Activated B cell treated with CpG ODN at 0.5 μM for 24 hours (primary cell): Measurements from ENCODE around the gene MAP1LC3B. TPM values are rescaled to one million over a fixed set of nuclear protein-coding genes. Genes with fewer than 3 reads are reported as not detected.

Experiments used
- ATAC-seq: fragments of 200-7000 bp; cut with Tn5 transposase; one replicate; pipeline ENCODE4 v1.10.0; 2021; ENCODE audit warnings: low read depth, mild to moderate bottlenecking, moderate library complexity
- CTCF ChIA-PET: fragments of 350-600 bp; sonication (Branson Sonifier 250); formaldehyde crosslinking; loops from one replicate; lab custom pipeline; 2021; ENCODE audit warnings: antibody characterized with exemption; lab: Charles Lee
- POLR2A ChIA-PET: fragments of 350-600 bp; sonication (Branson Sonifier 250); formaldehyde crosslinking; loops from one replicate; lab custom pipeline; 2021; ENCODE audit warnings: antibody characterized with exemption; lab: Charles Lee
- DNase-seq: peaks from one replicate; pipeline ENCODE4 v3.0.0; 2022
- H3K27ac Mint-ChIP-seq: one replicate; pipeline ENCODE4 v1.8.0; 2020; ENCODE audit warnings: mixed read lengths
- H3K27me3 Mint-ChIP-seq: one replicate; pipeline ENCODE4 v1.8.0; 2021; ENCODE audit warnings: mixed read lengths
- H3K36me3 Mint-ChIP-seq: one replicate; pipeline ENCODE4 v1.8.0; 2021; ENCODE audit warnings: low read depth, mixed read lengths
- H3K4me1 Mint-ChIP-seq: one replicate; pipeline ENCODE4 v1.8.0; 2021; ENCODE audit warnings: mixed read lengths
- H3K4me3 Mint-ChIP-seq: one replicate; pipeline ENCODE4 v1.8.0; 2020; ENCODE audit warnings: mild to moderate bottlenecking, mixed read lengths
- H3K9me3 Mint-ChIP-seq: one replicate; pipeline ENCODE4 v1.8.0; 2020; ENCODE audit warnings: mixed read lengths
- intact Hi-C: fragments of 100-400 bp; cut with micrococcal nuclease; formaldehyde crosslinking; loops from one replicate; pipeline ENCODE4 v1.15.1; 2024
- total RNA-seq: library from RNA; stranded (reverse); gene quantifications from 2 replicates; pipeline ENCODE4 v1.2.3, GENCODE V29; 2022
- TF ChIP-seq, protein P1 (sequence below): fragments of 200-600 bp; IDR thresholded peaks from one replicate; pipeline ENCODE4 v1.8.0; 2022; ENCODE audit warnings: antibody characterized with exemption, mild to moderate bottlenecking

The MAP1LC3B gene
- total RNA-seq, 1 donor from 2014 or later, result 52.9 TPM

DNA sequence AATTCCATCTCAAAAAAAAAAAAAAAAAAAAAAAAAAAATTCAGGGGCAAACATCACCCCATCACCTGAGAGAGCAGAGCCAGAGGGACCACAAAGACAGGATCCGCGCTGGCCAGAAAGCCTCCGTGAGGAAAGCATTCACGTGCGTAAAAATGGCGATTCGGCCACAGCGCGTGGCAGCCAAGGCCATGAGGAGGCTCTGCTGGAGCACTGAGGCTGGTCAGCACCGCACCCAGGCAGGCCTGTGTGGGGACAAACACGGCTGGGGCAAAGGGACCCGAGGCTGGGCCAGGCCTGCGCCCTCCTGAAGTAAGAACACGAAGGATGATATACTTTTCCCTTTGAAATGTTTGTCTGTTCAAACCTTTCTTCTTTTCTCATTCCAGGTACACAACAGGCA is 45.2 kb downstream of the MAP1LC3B start:
- no peak overlapping the region for H3K27ac Mint-ChIP-seq

DNA sequence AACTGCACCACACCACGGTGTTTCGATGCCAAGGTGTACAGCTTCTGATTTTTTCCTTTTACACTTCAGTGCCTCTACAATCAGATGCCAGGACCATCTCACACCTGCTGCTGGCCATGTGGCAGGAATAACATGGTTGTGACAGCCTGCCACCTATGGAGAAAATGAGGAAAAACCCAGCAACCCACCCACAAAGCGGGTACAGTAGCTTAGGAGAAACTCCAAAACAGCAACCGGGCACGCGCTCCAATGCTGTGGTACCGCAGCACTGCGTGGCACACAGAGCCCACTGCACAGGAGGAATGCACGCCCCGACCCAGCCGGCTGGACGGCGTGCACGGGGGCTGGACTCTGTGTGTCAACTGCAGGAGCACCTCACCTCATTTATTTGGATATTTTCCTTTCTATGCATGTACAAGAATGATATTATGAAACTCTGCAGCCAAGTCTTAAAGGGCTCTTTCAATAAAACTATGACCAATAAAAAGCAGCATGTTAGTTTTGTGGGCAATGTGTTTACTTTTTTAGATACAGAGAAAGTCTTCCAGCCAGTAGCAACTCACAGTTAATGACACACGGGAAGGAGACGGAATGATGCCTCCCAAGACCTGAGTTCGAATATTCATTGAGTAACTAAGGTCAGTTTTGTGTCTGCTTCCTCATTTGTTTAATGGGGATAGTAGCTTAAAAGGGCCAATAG is 45.9 kb downstream of the MAP1LC3B start:
- intact Hi-C loops, result no loop called here
- no peak for ATAC-seq
- POLR2A ChIA-PET, result no interaction called here
- Mint-ChIP-seq H3K27me3 (peaks cover 1% of the 10 kb centered on the region), H3K9me3 (no peaks in the 10 kb centered on the region), H3K4me1 (peaks cover 4% of the 10 kb centered on the region), H3K27ac (no peak overlapping the region), H3K4me3 (no peak overlapping the region), H3K36me3 (no peaks in the 10 kb centered on the region)
- DNase-seq, result no peak
- TF ChIP-seq, protein P1, sequence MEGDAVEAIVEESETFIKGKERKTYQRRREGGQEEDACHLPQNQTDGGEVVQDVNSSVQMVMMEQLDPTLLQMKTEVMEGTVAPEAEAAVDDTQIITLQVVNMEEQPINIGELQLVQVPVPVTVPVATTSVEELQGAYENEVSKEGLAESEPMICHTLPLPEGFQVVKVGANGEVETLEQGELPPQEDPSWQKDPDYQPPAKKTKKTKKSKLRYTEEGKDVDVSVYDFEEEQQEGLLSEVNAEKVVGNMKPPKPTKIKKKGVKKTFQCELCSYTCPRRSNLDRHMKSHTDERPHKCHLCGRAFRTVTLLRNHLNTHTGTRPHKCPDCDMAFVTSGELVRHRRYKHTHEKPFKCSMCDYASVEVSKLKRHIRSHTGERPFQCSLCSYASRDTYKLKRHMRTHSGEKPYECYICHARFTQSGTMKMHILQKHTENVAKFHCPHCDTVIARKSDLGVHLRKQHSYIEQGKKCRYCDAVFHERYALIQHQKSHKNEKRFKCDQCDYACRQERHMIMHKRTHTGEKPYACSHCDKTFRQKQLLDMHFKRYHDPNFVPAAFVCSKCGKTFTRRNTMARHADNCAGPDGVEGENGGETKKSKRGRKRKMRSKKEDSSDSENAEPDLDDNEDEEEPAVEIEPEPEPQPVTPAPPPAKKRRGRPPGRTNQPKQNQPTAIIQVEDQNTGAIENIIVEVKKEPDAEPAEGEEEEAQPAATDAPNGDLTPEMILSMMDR, result no peak
- CTCF ChIA-PET, result no interaction called here

More for the DNA sequence above, 45.2 kb downstream of the MAP1LC3B start:
- TF ChIP-seq, protein P1, result no peak
- ChIA-PET POLR2A (no interaction called here), CTCF (no interaction called here)
- Mint-ChIP-seq H3K36me3 (no peaks in the 10 kb centered on the region), H3K4me1 (peaks cover 4% of the 10 kb centered on the region), H3K27me3 (peaks cover 1% of the 10 kb centered on the region), H3K9me3 (no peaks in the 10 kb centered on the region), H3K4me3 (no peak overlapping the region)
- intact Hi-C loops, result no loop called here
- no peak for DNase-seq
- ATAC-seq, result no peak

DNA sequence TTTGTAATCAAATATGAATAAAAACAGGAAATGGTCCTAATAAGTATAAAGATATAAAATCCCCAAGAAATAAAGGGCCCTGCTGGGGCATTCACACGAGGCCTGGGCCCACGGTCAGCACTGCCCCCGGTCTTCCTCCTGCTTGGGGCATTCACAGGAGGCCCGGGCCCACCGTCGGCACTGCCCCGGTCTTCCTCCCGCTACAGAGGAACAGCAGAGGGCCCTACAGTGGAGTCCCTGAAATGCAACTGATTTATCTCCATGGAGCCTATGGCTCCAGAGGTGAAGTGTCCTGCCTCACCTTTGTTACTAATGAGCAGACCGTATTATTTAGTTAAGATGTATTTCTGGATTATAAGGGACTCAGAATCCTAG is 46.5 kb downstream of the MAP1LC3B start:
- H3K4me3 Mint-ChIP-seq, result no peak overlapping the region
- intact Hi-C loops, result no loop called here
- H3K27me3 Mint-ChIP-seq, result peaks cover 1% of the 10 kb centered on the region
- H3K4me1 Mint-ChIP-seq, result peaks cover 4% of the 10 kb centered on the region
- ChIA-PET POLR2A (no interaction called here), CTCF (no interaction called here)
- TF ChIP-seq, protein P1, result no peak
- ATAC-seq (no peak), DNase-seq (no peak)
- no peaks in the 10 kb centered on the region for H3K36me3 Mint-ChIP-seq
- H3K9me3 Mint-ChIP-seq, result no peaks in the 10 kb centered on the region
- no peak overlapping the region for H3K27ac Mint-ChIP-seq

DNA sequence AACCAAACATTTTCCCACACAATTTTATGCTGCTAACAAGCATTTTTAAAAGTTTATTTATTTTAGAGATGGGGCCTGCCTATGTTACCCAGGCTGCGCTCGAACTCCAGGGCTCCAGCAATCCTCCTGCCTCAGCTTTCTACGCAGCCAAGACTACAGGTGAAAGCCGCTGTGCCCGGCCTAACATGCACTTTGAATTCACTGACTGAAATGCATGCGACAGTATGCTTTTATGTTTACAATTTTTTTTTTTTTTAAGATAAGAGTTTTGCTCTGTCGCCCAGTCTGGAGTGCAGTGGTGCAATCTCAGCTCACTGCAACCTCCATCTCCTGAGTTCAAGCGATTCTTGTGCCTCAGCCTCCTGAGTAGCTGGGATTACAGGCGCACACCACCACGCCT is 47.8 kb downstream of the MAP1LC3B start:
- TF ChIP-seq, protein P1, result no peak
- CTCF ChIA-PET, result no interaction called here
- no peaks in the 10 kb centered on the region for H3K9me3 Mint-ChIP-seq

DNA sequence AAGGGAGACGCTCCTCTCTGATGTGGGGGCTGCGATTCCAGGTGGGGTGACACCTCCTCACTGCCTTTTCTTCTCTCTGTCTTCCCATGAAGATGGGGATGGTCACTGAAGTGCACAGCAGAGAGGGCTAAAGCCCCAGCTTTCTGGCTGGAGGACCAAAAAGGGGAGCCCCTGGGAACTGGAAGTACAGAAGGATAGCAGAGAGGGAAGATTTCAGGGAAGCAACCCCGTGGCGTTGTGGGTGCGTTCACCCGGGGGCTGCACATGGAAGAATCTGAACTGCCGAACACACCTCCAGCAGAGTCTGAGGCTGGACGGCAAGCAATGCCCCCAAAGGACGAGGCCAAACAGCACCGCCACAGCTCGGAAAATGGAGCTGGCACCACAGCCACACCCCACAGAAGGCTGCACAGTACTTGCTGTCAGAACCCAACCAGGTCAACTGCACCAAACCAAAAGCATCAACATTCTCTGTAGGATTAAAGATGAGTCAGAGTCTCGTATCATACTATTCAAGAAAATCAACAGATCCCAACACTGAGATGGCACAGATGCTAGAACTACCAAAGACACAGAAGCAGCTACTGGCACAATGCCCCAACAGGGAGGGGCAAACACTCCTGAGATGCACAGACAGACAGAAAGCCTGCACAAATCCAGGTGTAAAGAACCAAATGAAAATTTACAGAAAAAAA is 49.9 kb downstream of the MAP1LC3B start:
- TF ChIP-seq, protein P1, result no peak
- no peak overlapping the region for H3K4me3 Mint-ChIP-seq
- H3K27ac Mint-ChIP-seq, result no peak overlapping the region
- peaks cover 4% of the 10 kb centered on the region for H3K36me3 Mint-ChIP-seq
- H3K4me1 Mint-ChIP-seq, result no peaks in the 10 kb centered on the region
- intact Hi-C loops, result no loop called here
- ATAC-seq (no peak), DNase-seq (no peak)
- CTCF ChIA-PET, result no interaction called here
- POLR2A ChIA-PET, result no interaction called here
- no peaks in the 10 kb centered on the region for H3K9me3 Mint-ChIP-seq
- H3K27me3 Mint-ChIP-seq, result no peaks in the 10 kb centered on the region

More for the DNA sequence above, 47.8 kb downstream of the MAP1LC3B start:
- POLR2A ChIA-PET, result no interaction called here
- Mint-ChIP-seq H3K27me3 (peaks cover 1% of the 10 kb centered on the region), H3K4me3 (no peak overlapping the region), H3K36me3 (no peaks in the 10 kb centered on the region), H3K27ac (no peak overlapping the region), H3K4me1 (peaks cover 4% of the 10 kb centered on the region)
- no peak for ATAC-seq
- DNase-seq, result no peak
- intact Hi-C loops, result no loop called here
